HG03575 (cell line): ENCODE results near the gene FRK.
"Not testable (repeated sequence)": the region's sequence is repeated elsewhere in the genome, so short reads cannot be mapped to it uniquely, and the experiment has no call there.

Source experiments
- ATAC-seq: cut with Tn5 transposase; IDR thresholded peaks from one replicate; pipeline ENCODE4 v1.9.1; 2021; ENCODE audit not compliant: unreplicated experiment, insufficient number of reproducible peaks, low FRiP score; ENCODE audit errors: extremely low read depth

The FRK gene

GRCh38 chr6:115971785-115972184 lies 88.9 kb downstream of the FRK start:
- no peak for ATAC-seq

GRCh38 chr6:115969930-115970273 lies 90.8 kb downstream of the FRK start:
- no peak for ATAC-seq

DNA sequence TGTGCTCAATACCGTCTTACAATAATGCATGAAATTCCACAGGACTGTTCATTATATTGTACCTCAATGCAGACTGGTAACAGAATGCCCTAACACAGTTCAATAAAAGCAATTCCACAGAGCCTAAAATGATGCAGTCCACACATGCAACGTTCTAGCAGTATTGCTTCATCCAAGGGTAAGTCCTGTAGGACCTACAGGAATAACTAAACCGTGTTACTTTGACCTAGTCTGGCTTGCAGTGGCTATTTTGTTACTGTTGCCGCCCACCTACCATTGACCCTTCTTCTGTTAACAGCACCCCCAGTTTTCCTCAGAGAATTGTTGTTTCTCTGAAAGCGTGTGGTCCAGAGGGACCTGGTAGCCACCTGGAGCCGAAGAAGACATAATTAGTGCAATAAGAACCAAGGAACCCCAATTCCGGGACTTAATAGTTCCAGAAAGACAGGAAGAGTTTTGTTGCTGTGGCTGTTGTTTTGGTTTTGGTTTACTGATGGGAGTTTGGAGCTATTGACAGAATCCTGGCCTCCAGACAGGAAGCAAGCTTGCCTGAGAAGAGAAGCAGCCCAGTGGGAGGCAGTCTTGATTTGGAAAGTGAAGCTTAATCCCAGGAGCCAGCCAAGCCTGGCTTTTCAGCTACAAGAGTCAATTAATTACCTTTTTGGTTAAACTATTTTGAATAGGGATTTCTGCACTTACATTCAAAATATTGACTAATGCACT lies 91.3 kb downstream of the FRK start:
- ATAC-seq: no peak

DNA sequence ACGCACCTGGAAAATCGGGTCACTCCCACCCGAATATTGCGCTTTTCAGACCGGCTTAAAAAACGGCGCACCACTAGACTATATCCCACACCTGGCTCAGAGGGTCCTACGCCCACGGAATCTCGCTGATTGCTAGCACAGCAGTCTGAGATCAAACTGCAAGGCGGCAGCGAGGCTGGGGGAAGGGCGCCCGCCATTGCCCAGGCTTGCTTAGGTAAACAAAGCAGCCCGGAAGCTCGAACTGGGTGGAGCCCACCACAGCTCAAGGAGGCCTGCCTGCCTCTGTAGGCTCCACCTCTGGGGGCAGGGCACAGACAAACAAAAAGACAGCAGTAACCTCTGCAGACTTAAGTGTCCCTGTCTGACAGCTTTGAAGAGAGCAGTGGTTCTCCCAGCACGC lies 100.4 kb downstream of the FRK start:
- ATAC-seq: not testable (repeated sequence)

GRCh38 chr6:115958958-115959357 lies 101.7 kb downstream of the FRK start:
- ATAC-seq: no peak

GRCh38 chr6:115954740-115955139 lies 106.0 kb downstream of the FRK start:
- ATAC-seq: no peak

DNA sequence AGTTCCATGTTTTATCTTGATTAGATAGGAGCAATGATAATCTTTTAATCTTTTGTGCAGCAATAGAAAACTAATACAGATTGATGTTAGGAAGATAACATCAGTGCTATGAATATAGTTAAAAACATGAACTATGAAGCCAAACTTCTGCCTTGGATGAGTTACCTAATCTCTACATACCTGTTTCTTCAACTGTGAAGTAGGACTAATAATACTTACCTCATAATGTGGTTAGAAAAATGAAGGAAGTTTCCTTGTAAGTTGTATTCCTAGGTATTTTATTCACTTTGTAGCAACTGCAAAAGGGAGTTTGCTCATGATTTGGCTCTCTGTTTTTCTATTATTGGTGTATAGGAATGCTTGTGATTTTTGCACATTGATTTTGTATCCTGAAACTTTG lies 111.9 kb downstream of the FRK start:
- no peak for ATAC-seq

- no peak for ATAC-seq
These were observed 112.6 kb downstream of the FRK start for GRCh38 chr6:115947966-115948541.

DNA sequence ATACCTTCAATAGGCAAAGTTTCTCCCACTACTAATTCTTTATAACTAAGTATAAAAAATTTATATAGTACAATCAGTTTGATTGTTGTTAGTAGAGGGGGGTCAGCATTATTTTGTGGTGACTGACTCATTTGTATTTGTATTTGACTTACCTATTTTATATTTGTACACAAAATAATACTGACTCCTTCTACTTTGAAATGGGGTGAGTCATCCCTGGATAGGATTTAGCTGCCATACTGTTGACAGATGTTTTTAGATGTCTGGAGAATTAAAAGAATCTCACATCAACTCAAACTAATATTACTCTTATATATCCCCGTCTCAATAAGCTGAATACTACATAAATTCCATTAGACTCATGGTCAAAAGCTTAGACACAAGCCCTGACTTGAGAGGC lies 114.9 kb downstream of the FRK start:
- no peak for ATAC-seq

DNA sequence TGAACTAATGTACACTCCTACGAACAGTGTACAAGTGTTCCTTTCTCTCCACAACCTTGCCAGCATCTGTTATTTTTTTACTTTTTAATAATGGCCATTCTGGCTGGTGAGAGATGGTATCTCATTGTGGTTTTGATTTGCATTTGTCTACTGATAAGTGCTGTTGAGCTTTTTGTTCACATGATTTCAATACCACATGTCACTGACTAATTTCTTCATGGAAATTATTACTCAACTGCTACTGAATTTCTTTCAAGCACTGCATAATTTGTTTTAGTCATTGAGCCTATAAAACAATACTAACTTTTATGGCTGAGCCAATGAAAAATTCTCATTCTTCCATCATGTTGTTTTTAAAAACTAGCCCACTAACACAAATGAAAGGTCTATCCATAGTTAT lies 115.4 kb downstream of the FRK start:
- no peak for ATAC-seq

DNA sequence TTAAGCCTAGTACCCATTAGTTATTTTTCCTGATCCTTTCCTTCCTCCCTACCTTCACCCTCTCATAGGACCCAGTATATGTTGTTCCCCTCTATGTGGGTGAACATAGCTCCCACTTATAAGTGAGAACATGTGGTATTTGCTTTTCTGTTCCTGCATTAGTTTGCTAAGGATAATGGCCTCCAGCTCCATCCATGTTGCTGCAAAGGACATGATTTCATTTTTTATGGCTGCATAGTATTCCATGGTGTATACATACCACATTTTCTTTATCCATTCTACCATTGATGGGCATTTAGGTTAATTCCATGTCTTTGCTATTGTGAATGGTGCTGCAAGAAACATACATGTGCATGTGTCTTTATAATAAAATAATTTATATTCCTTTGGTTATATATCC lies 115.9 kb downstream of the FRK start:
- ATAC-seq: not testable (repeated sequence)

GRCh38 chr6:115937502-115937901 lies 123.2 kb downstream of the FRK start:
- ATAC-seq: not testable (repeated sequence)

- no peak for ATAC-seq
These were observed 125.3 kb downstream of the FRK start for GRCh38 chr6:115935361-115935760.

DNA sequence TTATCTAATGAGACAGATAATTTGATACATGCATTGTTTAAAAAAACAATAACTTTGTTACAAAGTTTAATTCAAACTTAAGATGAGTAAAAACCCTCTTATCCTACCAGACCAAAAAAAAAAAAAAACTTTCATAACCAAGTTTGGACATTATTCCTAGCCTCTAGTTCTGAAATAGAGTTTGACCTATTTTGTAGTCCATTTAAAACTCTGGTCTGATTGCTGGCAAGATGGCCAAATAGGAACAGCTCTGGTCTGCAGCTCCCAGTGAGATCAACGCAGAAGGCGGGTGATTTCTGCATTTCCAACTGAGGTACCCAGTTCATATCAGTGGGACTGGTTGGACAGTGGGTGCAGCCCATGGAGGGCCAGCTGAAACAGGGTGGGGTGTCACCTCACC lies 125.9 kb downstream of the FRK start:
- no peak for ATAC-seq

DNA sequence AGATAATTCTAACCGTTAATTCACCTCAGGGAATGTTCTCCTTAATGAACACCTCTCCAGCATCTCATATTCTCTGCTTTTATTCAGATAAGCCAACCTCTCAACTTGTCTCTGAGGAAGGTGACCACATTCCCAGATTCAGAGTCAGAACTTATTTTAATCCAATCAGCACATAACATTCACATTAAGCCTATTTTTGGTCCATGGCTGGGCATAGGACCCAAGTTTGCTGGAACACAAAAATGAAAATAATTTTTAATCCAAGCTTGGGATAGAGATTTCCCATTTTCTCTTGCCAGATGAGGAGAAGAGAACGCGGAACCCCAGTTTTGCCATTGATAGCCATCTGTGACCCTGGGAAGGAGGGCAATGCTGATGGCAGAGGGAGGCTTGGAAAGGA lies 126.5 kb downstream of the FRK start:
- ATAC-seq: no peak

GRCh38 chr6:115932481-115932880 lies 128.2 kb downstream of the FRK start:
- ATAC-seq: no peak

DNA sequence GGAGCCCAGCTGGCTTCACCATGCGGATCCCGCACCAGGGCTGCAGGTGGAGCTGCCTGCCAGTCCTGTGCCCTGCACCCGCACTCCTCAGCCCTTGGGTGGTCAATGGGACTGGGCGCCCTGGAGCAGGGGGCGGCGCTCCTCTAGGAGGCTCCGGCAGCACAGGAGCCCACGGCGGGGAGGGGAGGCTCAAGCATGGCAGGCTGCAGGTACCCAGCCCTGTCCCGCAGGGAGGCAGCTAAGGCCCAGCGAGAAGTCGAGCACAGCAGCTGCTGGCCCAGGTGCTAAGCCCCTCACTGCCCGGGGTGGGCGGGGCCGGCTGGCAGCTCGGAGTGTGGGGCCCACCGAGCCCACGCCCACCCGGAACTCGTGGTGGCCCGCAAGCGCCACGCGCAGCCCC lies 132.7 kb downstream of the FRK start:
- not testable (repeated sequence) for ATAC-seq

DNA sequence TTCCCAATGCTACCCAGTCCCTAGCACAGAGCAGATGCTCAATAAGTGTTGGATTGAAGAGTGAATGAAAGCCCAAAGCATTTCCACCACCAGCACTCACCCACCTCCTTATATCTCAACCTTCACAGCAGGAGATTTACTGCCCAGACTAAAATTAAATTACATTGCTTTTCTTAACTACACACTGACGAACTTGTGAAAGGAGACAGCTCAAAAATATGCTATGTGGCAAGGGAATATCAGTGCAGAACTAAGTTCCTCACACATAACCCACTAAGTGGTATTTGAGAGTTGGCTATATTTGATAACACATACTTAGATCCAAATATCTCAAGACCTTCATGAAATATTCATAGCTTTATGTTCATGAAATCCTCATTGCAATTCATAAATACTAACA lies 137.7 kb downstream of the FRK start:
- no peak for ATAC-seq

DNA sequence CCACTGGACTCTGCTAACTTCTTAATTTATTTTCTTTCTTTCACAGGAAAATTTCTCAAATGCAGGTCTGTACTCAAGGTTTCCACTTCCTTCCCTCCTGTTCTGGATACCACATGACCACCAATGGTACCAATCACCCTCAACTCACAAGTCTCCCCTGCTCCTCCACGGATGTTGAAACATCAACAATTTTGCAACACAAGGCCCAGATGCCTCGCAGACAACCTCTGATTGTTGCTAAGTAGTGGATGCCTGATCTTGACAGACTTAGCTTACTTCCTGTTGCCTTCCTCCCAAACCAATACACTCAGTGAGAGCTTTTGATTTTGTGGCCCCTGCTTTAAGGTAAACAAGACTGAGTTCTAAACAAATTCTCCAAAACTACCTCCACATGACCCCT lies 146.6 kb downstream of the FRK start:
- no peak for ATAC-seq

GRCh38 chr6:115909923-115910546 lies 150.7 kb downstream of the FRK start:
- ATAC-seq: no peak
